Stimulated activated CD4-positive, alpha-beta T cell treated with anti-CD3 and anti-CD28 coated beads, Interleukin-2, amount 100 ng/mL, for 24 hours (primary cell): ENCODE data around the gene GRM5.
A peak's percentile ranks its signal among the peaks of the same experiment; 100 is the strongest.
"Not testable (repeated sequence)": the region's sequence is repeated elsewhere in the genome, so short reads cannot be mapped to it uniquely, and the experiment has no call there.

Source experiments
- DNase-seq, 2 donors: peaks; one replicate each; pipeline ENCODE4 v3.0.0-alpha.2; 2020

Gene GRM5

GRCh38 chr11:89065651-89066201 lies at the start of gene GRM5:
Gene GRM5, minus strand, starts transcription at chr11:89065982. Its CDS starts 18,110 bp downstream, at chr11:89047872.
- peak in 1 of 2 donors; percentile 9 for DNase-seq

GRCh38 chr11:89097956-89098355 lies 32.2 kb upstream of the GRM5 start:
- not testable (repeated sequence) for DNase-seq

- not testable (repeated sequence) for DNase-seq
These were observed 28.0 kb upstream of the GRM5 start for GRCh38 chr11:89093806-89094205.

- DNase-seq = not testable (repeated sequence)
These were observed 19.2 kb upstream of the GRM5 start for GRCh38 chr11:89084951-89085350.

- not testable (repeated sequence) for DNase-seq
These were observed 5.1 kb upstream of the GRM5 start for GRCh38 chr11:89070911-89071310.

- DNase-seq = no peak
These were observed 1.5 kb upstream of the GRM5 start for GRCh38 chr11:89067264-89067663.

GRCh38 chr11:89065066-89065465 lies 716 bp downstream of the GRM5 start:
- DNase-seq = no peak

GRCh38 chr11:89063481-89063951 lies 2.3 kb downstream of the GRM5 start:
- not testable (repeated sequence) for DNase-seq

- DNase-seq = not testable (repeated sequence)
These were observed 2.9 kb downstream of the GRM5 start for GRCh38 chr11:89062771-89063298.

- DNase-seq = not testable (repeated sequence)
These were observed 3.9 kb downstream of the GRM5 start for GRCh38 chr11:89061839-89062238.

GRCh38 chr11:89057406-89057805 lies 8.4 kb downstream of the GRM5 start:
- not testable (repeated sequence) for DNase-seq

- no peak for DNase-seq
These were observed 13.6 kb downstream of the GRM5 start for GRCh38 chr11:89052220-89052619.

- DNase-seq = not testable (repeated sequence)
These were observed 18.6 kb downstream of the GRM5 start for GRCh38 chr11:89047159-89047558.

GRCh38 chr11:89043861-89044588 lies 21.8 kb downstream of the GRM5 start:
- not testable (repeated sequence) for DNase-seq

GRCh38 chr11:89029671-89030070 lies 36.1 kb downstream of the GRM5 start:
- not testable (repeated sequence) for DNase-seq

GRCh38 chr11:89021339-89021738 lies 44.4 kb downstream of the GRM5 start:
- no peak for DNase-seq

- DNase-seq = not testable (repeated sequence)
These were observed 45.8 kb downstream of the GRM5 start for GRCh38 chr11:89019827-89020547.

GRCh38 chr11:89016214-89016613 lies 49.6 kb downstream of the GRM5 start:
- no peak for DNase-seq

- DNase-seq = no peak
These were observed 50.2 kb downstream of the GRM5 start for GRCh38 chr11:89015614-89016013.

GRCh38 chr11:89000852-89001251 lies 64.9 kb downstream of the GRM5 start:
- DNase-seq = not testable (repeated sequence)

- DNase-seq = no peak
These were observed 86.1 kb downstream of the GRM5 start for GRCh38 chr11:88979641-88980040.

- not testable (repeated sequence) for DNase-seq
These were observed 86.8 kb downstream of the GRM5 start for GRCh38 chr11:88978992-88979391.

GRCh38 chr11:88975441-88975840 lies 90.3 kb downstream of the GRM5 start:
- not testable (repeated sequence) for DNase-seq
